ENCODE data around the gene CD300LB. TPM values are rescaled to one million over a fixed set of nuclear protein-coding genes. Genes with fewer than 3 reads are reported as not detected.
"Not testable (repeated sequence)": the region's sequence is repeated elsewhere in the genome, so short reads cannot be mapped to it uniquely, and the experiment has no call there.

Gene CD300LB
- polyA plus RNA-seq, 12 donors = 0.07 to 0.83 (median 0.14) TPM; not detected in 3

DNA sequence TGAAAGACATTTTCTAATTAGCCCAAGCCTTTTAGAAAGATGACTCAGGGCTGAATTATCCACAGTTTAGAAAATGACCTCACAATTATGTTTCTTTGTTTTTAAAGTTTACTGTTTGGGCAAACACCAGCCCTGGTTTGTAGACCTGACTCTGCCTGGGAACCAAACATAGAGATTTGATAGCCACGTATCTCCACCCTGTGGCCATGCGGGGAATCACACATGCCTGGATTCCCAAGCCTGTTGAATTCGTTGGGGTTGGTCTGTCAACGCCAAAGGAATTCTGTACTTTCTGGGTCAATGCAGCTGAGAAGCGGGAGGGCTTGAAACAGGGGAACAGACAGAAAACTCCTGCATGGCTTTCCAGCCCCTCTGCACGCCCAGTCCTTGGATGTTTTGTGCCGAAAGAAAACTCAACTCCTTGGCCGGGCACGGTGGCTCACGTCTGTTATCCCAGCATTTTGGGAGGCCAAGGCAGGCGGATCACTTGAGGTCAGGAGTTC lies 37.9 kb downstream of the CD300LB start:
- DNase-seq = peak; percentile 63

DNA sequence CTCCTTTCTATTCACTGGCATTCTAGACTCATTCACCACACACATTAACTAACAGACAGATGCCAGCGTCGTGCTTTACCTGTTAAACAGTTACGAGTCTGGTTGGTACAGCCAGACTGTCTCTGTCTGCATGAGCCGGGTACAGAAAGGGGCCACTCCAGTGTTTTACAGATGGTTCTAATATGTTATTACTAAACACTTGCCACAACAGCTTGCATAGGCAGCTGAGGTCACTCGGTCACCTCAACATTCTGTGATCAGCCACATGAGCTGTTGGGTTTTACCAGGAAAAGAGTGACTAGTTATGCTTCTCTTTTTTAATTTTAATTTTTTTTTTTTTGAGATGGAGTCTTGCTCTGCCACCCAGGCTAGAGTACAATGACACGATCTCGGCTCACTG lies 39.6 kb downstream of the CD300LB start:
- DNase-seq = no peak

DNA sequence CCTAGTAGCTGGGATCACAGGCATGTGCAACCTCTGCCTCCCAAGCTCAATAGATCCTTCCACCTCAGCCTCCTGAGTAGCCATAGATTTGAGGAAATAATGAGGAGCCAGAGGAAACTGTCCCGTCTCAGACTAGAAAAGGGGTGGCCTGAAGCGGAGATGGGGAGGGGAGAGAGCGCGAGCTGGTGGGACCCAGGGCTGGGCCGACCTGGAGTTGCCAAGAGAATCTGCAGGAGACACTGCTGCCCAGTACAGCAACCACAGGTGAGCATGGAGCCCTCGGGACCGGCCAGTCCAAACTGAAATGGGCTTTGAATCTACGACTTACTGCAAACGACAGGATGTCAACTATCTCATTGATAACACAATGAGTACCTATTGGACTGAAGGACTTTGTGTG lies 40.6 kb downstream of the CD300LB start:
- no peak for DNase-seq

DNA sequence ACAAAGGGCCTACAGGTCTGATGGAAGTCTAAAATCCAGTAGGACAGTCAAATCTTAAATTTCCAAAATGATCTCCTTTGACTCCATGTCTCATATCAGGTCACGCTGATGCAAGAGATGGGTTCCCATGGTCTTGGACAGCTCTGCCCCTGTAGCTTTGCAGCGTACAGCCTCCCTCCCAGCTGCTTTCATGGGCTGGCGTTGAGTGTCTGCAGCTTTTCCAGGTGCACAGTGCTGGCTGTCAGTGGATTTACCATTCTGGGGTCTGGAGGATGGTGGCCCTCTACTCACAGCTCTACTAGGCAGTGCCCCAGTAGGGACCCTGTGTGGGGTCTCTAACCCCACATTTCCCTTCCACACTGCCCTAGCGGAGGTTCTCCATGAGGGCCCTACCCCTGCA lies 43.0 kb downstream of the CD300LB start:
- not testable (repeated sequence) for DNase-seq

DNA sequence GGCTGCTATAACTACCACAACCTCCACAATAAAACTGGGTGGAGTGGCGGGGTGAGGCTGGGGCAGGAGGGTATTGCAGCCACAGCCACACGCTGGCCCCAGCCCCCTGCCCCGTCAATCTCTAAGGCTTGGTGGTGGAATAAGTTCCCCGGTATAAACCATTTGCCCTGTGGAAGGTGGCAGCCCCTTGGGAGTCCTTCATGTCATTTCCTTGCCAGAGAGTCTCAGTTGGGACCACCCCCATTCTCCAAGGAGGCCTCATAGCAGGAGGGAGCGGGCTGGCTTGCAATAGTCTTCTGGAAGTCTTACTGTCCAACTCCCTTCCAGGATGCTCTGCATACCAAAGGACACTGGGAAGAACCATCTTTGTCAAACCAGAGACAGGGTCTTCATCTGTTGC lies 45.4 kb downstream of the CD300LB start:
- DNase-seq = no peak

DNA sequence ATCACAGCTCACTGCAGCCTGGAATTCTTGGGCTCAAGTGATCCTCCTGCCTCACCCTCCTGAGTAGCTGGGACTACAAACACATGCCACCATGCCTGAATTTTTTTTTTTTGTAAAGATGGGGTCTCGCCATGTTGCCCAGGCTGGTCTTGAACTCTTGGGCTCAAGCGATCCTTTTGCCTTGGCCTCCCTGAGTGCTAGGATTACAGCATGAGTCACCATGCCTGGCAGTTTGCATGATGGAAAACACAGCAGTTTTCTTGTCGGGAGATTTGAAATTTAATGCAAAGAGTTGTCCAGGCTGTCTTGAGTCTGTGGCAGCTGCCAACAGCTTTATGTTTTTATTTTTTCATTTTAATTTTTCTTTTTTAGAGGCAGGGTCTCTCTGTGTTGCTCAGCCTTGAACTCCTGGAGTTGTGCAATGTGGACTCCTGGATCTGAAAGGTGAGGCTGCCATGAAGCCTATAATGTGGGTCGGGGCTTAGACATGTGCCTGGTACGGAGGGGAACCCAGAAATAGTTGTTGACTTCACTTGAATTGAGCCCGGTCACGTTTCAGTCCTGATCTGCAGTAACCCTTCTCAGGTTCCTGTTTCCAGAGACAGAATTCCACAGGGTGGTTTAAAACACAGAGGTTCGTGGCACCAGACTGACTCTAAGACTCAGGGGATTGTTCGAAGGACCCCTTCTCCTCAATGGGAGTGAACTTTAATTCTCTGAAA lies 46.1 kb downstream of the CD300LB start:
- DNase-seq = no peak

DNA sequence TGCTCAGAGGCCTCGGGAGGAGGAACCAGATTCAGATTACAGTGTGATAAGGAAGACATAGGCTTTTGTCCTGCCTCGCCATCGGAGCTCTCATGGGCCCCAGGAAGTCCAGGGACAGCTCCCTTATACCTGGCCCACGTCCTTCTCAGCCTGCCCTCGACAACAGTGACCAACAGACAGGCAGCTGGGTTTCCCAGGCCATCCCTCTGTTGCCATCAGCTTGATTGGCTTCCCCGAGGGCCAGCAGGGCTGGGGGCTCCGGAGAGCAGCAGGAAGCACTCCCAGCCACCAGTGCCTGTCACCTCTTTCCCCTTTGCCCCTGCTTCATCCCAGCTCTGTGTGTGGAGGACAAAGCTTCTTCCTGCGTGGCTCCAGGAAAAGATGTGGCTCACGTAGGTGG lies 47.2 kb downstream of the CD300LB start:
- DNase-seq = no peak

DNA sequence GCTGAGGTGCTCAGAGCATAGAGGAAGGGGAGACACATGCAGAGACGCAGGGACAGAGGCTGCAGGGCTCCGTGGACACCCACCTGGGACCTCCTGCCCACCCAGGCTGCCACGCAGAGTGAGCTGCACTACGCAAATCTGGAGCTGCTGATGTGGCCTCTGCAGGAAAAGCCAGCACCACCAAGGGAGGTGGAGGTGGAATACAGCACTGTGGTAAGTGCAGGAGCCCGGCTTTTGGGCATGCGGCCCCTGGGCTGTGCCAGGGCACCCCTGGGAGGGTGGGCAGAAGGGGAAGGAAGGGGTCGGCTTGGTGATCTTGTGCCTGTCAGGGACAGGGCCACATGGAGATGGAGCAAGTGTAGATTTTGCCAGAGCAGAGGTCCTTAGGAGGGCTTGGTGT lies 49.7 kb downstream of the CD300LB start:
- no peak for DNase-seq

DNA sequence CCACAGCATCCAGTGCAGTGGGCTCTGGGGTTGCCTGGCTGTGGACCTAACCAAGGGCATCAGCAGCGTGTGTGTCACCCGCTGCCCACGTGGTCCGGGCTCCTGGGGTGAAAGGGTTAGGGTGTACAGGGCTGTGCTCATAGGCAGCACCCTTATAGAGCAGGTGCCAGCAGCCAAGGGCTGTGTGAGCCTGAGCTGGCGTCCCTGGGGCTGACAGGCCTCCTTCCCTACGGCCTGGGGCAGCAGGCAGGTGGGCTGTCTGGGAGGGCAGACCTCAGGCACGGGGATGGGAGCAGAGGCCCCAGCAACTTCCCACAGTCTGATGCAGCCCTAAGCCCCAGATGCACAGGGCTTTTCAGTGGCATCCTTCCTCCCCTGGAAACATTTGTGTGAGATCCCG lies 51.0 kb downstream of the CD300LB start:
- DNase-seq = no peak

DNA sequence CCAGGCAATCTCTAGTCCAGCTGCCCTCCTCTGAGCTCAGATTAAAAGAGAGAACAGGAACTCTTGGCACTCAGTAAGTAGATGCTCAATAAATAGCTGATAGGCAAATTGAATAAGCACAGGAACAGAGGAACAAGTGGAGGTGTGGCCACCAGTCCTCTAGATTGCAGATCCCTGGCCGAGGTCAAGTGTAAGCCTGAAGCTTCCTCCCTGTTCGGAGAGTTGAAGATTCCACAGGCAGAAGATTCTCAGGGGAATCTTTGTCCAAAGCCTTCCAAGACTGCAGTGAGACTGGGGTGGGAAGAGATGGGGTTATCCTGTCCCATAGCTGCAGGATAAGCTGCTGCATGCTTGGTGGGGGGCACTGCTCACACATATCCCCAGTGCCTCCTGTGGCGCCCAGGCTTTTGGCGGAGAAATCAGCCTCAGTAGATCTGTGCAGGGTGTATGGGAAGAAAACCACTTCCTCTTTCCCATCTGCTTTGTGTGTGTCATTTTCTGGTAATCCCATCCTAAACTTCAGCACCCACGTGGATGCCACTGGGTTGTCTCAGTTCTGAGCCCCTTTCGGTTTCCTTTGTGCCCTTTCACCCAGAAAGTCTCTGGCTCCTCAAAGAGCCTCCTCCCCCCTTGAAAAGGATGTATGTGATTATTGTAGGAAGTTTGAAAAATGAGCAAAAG lies 52.7 kb downstream of the CD300LB start:
- no peak for DNase-seq

DNA sequence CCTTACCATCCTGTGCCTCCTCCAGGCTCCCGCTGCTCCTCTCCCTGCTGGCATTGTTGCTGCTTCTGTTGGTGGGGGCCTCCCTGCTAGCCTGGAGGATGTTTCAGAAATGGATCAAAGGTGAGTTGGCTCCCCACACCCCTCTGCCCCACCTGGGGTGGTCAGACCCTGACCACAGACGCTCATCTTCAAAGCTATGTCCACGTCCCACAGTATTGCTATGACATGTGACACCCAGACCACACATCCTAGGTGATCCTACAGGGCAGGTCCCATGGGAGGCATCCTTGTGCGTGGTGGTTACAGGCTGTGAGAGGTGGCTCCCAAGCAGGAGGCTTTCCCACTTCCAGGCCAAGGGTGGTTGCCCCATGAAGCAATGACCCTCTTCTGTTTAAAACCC lies 53.9 kb downstream of the CD300LB start:
- DNase-seq = no peak

DNA sequence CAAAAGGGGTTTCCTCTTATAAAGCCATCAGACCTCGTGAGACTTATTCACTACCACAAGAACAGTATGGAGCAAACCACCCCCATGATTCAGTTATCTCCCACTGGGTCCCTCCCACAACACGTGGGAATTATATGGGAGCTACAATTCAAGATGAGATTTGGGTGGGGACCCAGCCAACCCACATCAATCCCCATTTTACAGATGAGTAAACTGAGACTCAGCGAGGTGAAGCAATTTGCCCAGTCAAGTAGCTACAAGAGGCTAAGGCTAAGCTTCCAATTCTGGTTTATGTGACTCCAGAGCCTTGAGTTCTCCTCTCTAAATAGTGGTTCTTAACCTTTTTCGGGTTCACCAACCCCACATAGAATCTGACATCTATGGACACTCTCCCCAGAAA lies 56.1 kb downstream of the CD300LB start:
- no peak for DNase-seq

DNA sequence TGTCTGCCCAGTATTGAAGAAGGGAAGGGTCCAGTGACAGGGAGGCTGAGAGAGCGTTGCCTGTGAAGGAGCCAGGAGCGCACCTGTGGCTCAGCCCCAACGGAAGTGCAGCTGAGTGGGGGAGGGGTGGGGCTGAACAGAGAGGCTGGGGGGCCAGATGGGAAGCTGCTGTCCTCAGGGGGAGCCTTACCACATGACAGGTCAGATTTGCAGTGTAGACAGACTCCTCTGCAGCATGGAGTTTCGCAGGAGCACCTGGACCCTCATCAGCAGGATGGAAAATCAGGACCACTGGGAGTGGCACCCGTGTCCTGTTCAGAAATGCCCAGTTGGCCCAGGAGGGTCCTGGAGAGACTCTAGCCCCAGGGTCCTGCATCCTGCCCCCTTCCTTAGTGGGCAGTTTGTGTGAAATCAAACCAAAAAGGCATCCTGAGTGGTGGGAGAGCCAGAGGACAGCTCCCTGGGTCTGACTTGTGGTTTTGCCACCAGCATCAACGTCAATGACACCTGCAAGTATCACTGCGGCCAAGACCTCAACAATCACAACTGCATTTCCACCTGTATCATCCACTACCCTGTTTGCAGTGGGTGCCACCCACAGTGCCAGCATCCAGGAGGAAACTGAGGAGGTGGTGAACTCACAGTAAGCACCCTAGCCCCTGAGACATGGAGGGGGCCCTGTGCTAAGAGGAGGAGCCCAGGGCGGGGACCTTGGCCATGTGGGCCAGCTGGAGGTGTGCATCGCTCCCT lies 57.1 kb downstream of the CD300LB start:
- DNase-seq = no peak

DNA sequence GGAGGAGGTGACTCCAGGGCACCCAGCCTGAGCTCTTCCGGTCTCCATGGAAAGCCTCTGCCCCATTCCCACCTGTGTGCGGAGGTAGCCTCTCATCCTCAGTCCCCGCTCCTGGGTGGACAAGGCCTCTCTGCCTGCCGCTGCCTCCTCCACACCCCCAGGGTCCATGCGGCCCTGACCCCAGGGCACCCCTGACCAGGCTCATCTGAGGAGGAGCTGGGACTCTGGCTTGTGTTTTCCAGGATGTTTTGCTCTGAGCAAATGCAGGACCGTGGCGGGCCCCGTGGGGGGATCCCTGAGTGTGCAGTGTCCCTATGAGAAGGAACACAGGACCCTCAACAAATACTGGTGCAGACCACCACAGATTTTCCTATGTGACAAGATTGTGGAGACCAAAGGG lies 58.0 kb downstream of the CD300LB start:
- no peak for DNase-seq

DNA sequence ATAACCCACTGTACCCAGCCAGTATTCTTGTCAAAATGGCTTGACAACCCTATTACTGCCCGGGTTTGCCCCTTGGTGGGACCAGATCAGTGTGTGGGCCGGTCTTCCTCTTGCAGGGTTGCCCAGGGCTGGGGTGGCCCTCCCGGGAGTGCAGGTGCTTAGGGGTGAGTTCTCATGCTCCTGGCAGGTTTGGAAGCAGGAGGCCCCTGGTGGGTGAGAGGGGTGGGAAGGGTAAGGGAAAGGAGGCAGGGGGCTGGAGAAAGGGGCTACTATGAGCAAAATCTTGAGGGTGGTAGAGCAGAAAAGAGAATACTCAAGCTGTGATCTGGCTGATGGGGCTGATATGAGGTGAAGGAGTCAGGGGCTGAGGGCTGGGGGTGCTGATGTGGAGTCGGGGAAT lies 58.4 kb downstream of the CD300LB start:
- DNase-seq = no peak

DNA sequence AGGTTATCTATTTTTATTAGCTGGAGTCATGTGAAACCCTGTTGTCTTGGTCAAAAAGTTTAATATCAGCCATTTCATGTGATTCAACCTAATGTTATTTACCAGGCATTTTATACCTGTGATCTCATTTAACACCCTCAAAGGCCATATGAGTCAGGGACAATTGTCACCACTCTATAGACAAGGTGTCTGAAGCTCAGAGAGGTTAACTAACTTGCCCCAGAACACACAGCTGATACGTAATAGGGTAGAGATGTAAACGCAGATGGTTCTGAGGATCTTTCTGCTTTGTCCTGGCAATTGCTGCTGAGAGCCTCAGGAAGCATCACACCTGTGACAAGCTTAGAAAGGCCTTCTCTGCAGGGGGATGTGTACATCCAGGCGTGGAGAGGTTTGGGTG lies 59.9 kb downstream of the CD300LB start:
- DNase-seq = no peak

Other genes with a start within 250 kb of the CD300LB start
- gene KIF19, start 205.2 kb downstream of the CD300LB start, polyA plus RNA-seq (ENCODE audit: insufficient read length in 12 of 12) = 1 to 10 TPM in 9 of 12 donors, under 1 TPM in 1, not detected in 2; 0.92 to 2.0 (median 1.5) TPM
- under 1 TPM in 8 of 12 donors, not detected in 4; 0.08 to 0.40 (median 0.16) TPM for gene BTBD17, start 169.6 kb downstream of the CD300LB start, polyA plus RNA-seq (ENCODE audit: insufficient read length in 12 of 12)
- under 1 TPM in 8 of 12 donors, not detected in 4; 0.16 to 0.74 (median 0.26) TPM for gene GPR142, start 164.0 kb downstream of the CD300LB start, polyA plus RNA-seq (ENCODE audit: insufficient read length in 12 of 12)
- 10 to 100 TPM in 11 of 12 donors, not detected in 1; 16.2 to 61.7 (median 26.4) TPM for gene GPRC5C, start 99.4 kb downstream of the CD300LB start, polyA plus RNA-seq (ENCODE audit: insufficient read length in 12 of 12)
- gene CD300A, start 64.8 kb downstream of the CD300LB start, polyA plus RNA-seq (ENCODE audit: insufficient read length in 12 of 12) = 1 to 10 TPM in 10 of 12 donors, not detected in 2; 1.1 to 2.6 (median 1.9) TPM
- under 1 TPM in 10 of 12 donors, not detected in 2; 0.18 to 0.76 (median 0.52) TPM for gene CD300C, start 14.6 kb upstream of the CD300LB start, polyA plus RNA-seq (ENCODE audit: insufficient read length in 12 of 12)
- gene CD300H, start 36.0 kb upstream of the CD300LB start, polyA plus RNA-seq (ENCODE audit: insufficient read length in 12 of 12) = under 1 TPM in 2 of 12 donors, not detected in 10; 0.32 to 0.37 TPM
- not detected for gene CD300LD, start 60.8 kb upstream of the CD300LB start, polyA plus RNA-seq (ENCODE audit: insufficient read length in 12 of 12)
- under 1 TPM in 10 of 12 donors, not detected in 2; 0.13 to 0.68 (median 0.30) TPM for gene CD300E, start 92.3 kb upstream of the CD300LB start, polyA plus RNA-seq (ENCODE audit: insufficient read length in 12 of 12)
- gene CD300LF, start 181.4 kb upstream of the CD300LB start, polyA plus RNA-seq (ENCODE audit: insufficient read length in 12 of 12) = under 1 TPM in 8 of 12 donors, not detected in 4; 0.14 to 0.90 (median 0.24) TPM
- 1 to 10 TPM in 8 of 12 donors, under 1 TPM in 3, not detected in 1; 0.63 to 5.0 (median 1.3) TPM for gene RAB37, start 205.8 kb upstream of the CD300LB start, polyA plus RNA-seq (ENCODE audit: insufficient read length in 12 of 12)
- 10 to 100 TPM in 2 of 12 donors, 1 to 10 TPM in 9, not detected in 1; 5.0 to 63.4 (median 6.7) TPM for gene NHERF1, start 217.2 kb upstream of the CD300LB start, polyA plus RNA-seq (ENCODE audit: insufficient read length in 12 of 12)
- 10 to 100 TPM in 11 of 12 donors, not detected in 1; 26.8 to 42.5 (median 33.6) TPM for gene NAT9, start 244.9 kb upstream of the CD300LB start, polyA plus RNA-seq (ENCODE audit: insufficient read length in 12 of 12)